HepG2 (cell line): ENCODE results near the gene MAN1A1. TPM values are rescaled to one million over a fixed set of nuclear protein-coding genes. Genes with fewer than 3 reads are reported as not detected.

Source experiments
- ATAC-seq: fragments of 200-7000 bp; cut with Tn5 transposase; 3 replicates; pipeline ENCODE4 v1.9.1; 2020; ENCODE audit warnings: mild to moderate bottlenecking, moderate library complexity
- BruUV-seq: library from RNA; stranded (reverse); fragments of 400-500 nt; replicated peaks from 2 replicates; lab custom pipeline; 2021; lab: Mats Ljungman, UMichigan
- CTCF ChIA-PET: fragments of 300-600 bp; formaldehyde crosslinking; extraction: SDS; loops from one replicate; lab custom pipeline; 2021; ENCODE audit warnings: low total read pairs, inconsistent platforms, low intra/inter-chr PET ratio; lab: Yijun Ruan, JAX
- POLR2A ChIA-PET: fragments of 350-600 bp; sonication (Branson Sonifier 250); formaldehyde crosslinking; loops from one replicate; lab custom pipeline; 2020; ENCODE audit warnings: antibody characterized with exemption, inconsistent platforms; lab: Yijun Ruan, JAX
- DNase-seq: peaks from one replicate; pipeline ENCODE4 v3.0.0-alpha.2; 2015; ENCODE audit warnings: low spot score
- FAIRE-seq: peaks from 3 replicates; lab custom pipeline; 2011; peaks lifted over from hg19 to GRCh38; lab: Jason Lieb, UNC
- H2AFZ ChIP-seq: one replicate; pipeline ENCODE4 v1.6.1; 2011; ENCODE audit warnings: low read length, inconsistent platforms
- H3K27ac ChIP-seq: fragments of 300-600 bp; 3 replicates; pipeline ENCODE4 v1.8.0; 2011; ENCODE audit warnings: mixed run types, mild to moderate bottlenecking, mixed read lengths, low read length, inconsistent platforms; ENCODE audit not compliant: insufficient read depth; ENCODE audit errors: extremely low read length
- H3K27me3 ChIP-seq, 2 experiments: fragments of 200-600 bp in 1 of 2; 2 replicates in 1 of 2; 3 replicates in 1 of 2; pipeline versions ENCODE4 v1.6.0 to v1.8.0; 2011; ENCODE audit warnings: low read length in 2 of 2, mild to moderate bottlenecking in 2 of 2, moderate library complexity in 2 of 2, inconsistent platforms in 1 of 2; ENCODE audit not compliant: insufficient read depth in 2 of 2, control insufficient read depth in 1 of 2
- H3K36me3 ChIP-seq, 2 experiments: fragments of 200-600 bp in 1 of 2; replicated peaks in 1 of 2; 2 replicates in 1 of 2; 3 replicates in 1 of 2; pipeline versions ENCODE4 v1.5.1 to v1.8.0; 2011; ENCODE audit warnings: low read length in 2 of 2, inconsistent platforms in 1 of 2; ENCODE audit not compliant: insufficient read depth in 2 of 2, control insufficient read depth in 1 of 2
- H3K4me1 ChIP-seq: 2 replicates; pipeline ENCODE4 v1.5.1; 2012; ENCODE audit warnings: low read length, inconsistent platforms; ENCODE audit not compliant: insufficient read depth
- H3K4me2 ChIP-seq: 2 replicates; pipeline ENCODE4 v1.6.0; 2011; ENCODE audit warnings: low read depth, low read length, inconsistent platforms
- H3K4me3 ChIP-seq, 3 experiments: fragments of 200-600 bp in 1 of 3; sonication (generic), shearing (Covaris generic) in 1 of 3; replicated peaks in 1 of 3; 2 replicates each; pipeline ENCODE4 v1.5.1; 2011 to 2016; ENCODE audit warnings: low read length in 3 of 3, inconsistent platforms in 2 of 3, low read depth in 2 of 3, mild to moderate bottlenecking in 2 of 3, control low read depth in 1 of 3, mixed read lengths in 1 of 3; ENCODE audit not compliant: insufficient read depth in 1 of 3
- H3K79me2 ChIP-seq: one replicate; pipeline ENCODE4 v1.6.1; 2011; ENCODE audit warnings: low read length, inconsistent platforms; ENCODE audit not compliant: insufficient read depth
- H3K9ac ChIP-seq: 2 replicates; pipeline ENCODE4 v1.6.0; 2011; ENCODE audit warnings: mild to moderate bottlenecking, low read depth, low read length, inconsistent platforms; ENCODE audit not compliant: insufficient read depth
- H3K9me3 ChIP-seq: 2 replicates; pipeline ENCODE4 v1.5.1; 2012; ENCODE audit warnings: mild to moderate bottlenecking, low read length
- H4K20me1 ChIP-seq: 2 replicates; pipeline ENCODE4 v1.6.0; 2011; ENCODE audit warnings: inconsistent platforms, mild to moderate bottlenecking, low read length, moderate library complexity; ENCODE audit not compliant: insufficient read depth
- ATF1 ChIP-seq: IDR thresholded peaks from 2 replicates; pipeline ENCODE4 v1.6.1; 2016; ENCODE audit warnings: mild to moderate bottlenecking, control low read depth
- BORCS8-MEF2B ChIP-seq: sonication (generic); formaldehyde crosslinking; IDR thresholded peaks from 2 replicates; pipeline ENCODE4 v1.8.0; 2022; ENCODE audit warnings: mild to moderate bottlenecking, missing genetic modification reagents
- CCAR2 ChIP-seq: fragments of 200-400 bp; formaldehyde crosslinking; optimal IDR thresholded peaks from 2 replicates; pipeline ENCODE3; 2018; ENCODE audit warnings: low read depth, mild to moderate bottlenecking, low read length, moderate library complexity
- MBD4 ChIP-seq: IDR thresholded peaks from 2 replicates; pipeline ENCODE4 v1.6.1; 2012; ENCODE audit warnings: low read length, inconsistent platforms, borderline replicate concordance
- MXI1 ChIP-seq: IDR thresholded peaks from 3 replicates; pipeline ENCODE4 v1.6.1; 2012; ENCODE audit warnings: low read depth, low read length, inconsistent platforms, borderline replicate concordance
- POLR2G ChIP-seq: fragments of 200-400 bp; formaldehyde crosslinking; IDR thresholded peaks from 2 replicates; pipeline ENCODE4 v1.6.1; 2018; ENCODE audit warnings: mild to moderate bottlenecking, low read depth, low read length, moderate library complexity
- RBM22 ChIP-seq: fragments of 200-400 bp; formaldehyde crosslinking; optimal IDR thresholded peaks from 2 replicates; pipeline ENCODE3; 2017; ENCODE audit warnings: mild to moderate bottlenecking, low read length, moderate library complexity
- SATB2 ChIP-seq: sonication (generic); formaldehyde crosslinking; IDR thresholded peaks from 2 replicates; pipeline ENCODE4 v1.5.0; 2020; ENCODE audit warnings: missing genetic modification reagents
- TARDBP ChIP-seq: sonication (generic); formaldehyde crosslinking; IDR thresholded peaks from 2 replicates; pipeline ENCODE4 v1.8.0; 2022; ENCODE audit warnings: mild to moderate bottlenecking, missing genetic modification reagents
- TRIM24 ChIP-seq: sonication (generic); formaldehyde crosslinking; IDR thresholded peaks from 2 replicates; pipeline ENCODE4 v1.8.0; 2022; ENCODE audit warnings: mild to moderate bottlenecking, missing genetic modification reagents
- ZSCAN30 ChIP-seq: sonication (generic); formaldehyde crosslinking; IDR thresholded peaks from 2 replicates; pipeline ENCODE4 v1.5.0; 2020; ENCODE audit warnings: mild to moderate bottlenecking, missing genetic modification reagents
- WGBS: methylation state at CpG from one replicate; pipeline ENCODE4 v1.1.6; 2017; ENCODE audit warnings: low lambda C conversion rate; 5-methylcytosine and 5-hydroxymethylcytosine counted together
- in situ Hi-C: cut with HindIII; loops from 2 replicates; pipeline ENCODE4 v1.10.0; 2017; ENCODE audit warnings: low pct_unique_long_range_greater_than_20kb; ENCODE audit not compliant: extremely low pct_ligation_motif_present
- intact Hi-C: fragments of 100-400 bp; cut with micrococcal nuclease; formaldehyde crosslinking; loops from one replicate; pipeline ENCODE4 v1.10.0; 2022; ENCODE audit not compliant: unreplicated experiment
- polyA plus RNA-seq, 8 experiments: library from polyadenylated mRNA; depleted of rRNA in 3 of 8; stranded (reverse) in 7 of 8; unstranded in 1 of 8; fragments of >200 nt; fragmentation: Illumina TruSeq in 4 of 8; extraction: Trizol in 4 of 8; gene quantifications; 2 replicates each; pipeline versions ENCODE4 v1.2.1 to v1.2.3, GENCODE V29; 2011 to 2016; ENCODE audit warnings: low read depth in 4 of 8, missing spikeins in 1 of 8, mixed read lengths in 1 of 8; ENCODE audit not compliant: insufficient read depth in 1 of 8
- total RNA-seq, 5 experiments: library from RNA; depleted of rRNA; stranded (reverse); fragments of >200 nt; fragmentation: Illumina TruSeq; extraction: Trizol; gene quantifications; 2 replicates each; pipeline ENCODE4 v1.2.3, GENCODE V29; 2016; ENCODE audit warnings: low read depth in 1 of 5
- TF ChIP-seq, protein P1 (sequence below): sonication (generic); formaldehyde crosslinking; IDR thresholded peaks from 2 replicates; pipeline ENCODE4 v1.4.0; 2020; ENCODE audit warnings: mild to moderate bottlenecking, missing genetic modification reagents
- TF ChIP-seq, protein P2 (sequence below): sonication (generic); formaldehyde crosslinking; IDR thresholded peaks from 2 replicates; pipeline ENCODE4 v1.5.1; 2020; ENCODE audit warnings: missing genetic modification reagents, mild to moderate bottlenecking, borderline replicate concordance

The MAN1A1 gene
- total and polyA plus RNA-seq, 2 of the 13 experiments (the other 11 are each of a cell fraction or from before 2014, with no cell fraction given): 156 to 236 TPM

- no peak overlapping the region for H3K4me3 ChIP-seq
- FAIRE-seq (no peak), DNase-seq (no peak), ATAC-seq (no peak)
- H3K27ac ChIP-seq: no peak overlapping the region
- no TSS peak for BruUV-seq
- no peaks in the 10 kb centered on the region for H3K9me3 ChIP-seq
- H3K27me3 ChIP-seq: no peaks in the 10 kb centered on the region
- CTCF ChIA-PET: no interaction called here
- in situ Hi-C loops: no loop called here
- peaks cover 44% of the 10 kb centered on the region for H3K4me1 ChIP-seq
- H3K9ac ChIP-seq: no peak overlapping the region
- intact Hi-C loops: no loop called here
- 0 out of 2 replicates have a peak, but pooled peaks have one; percentile 34 for TF ChIP-seq ZSCAN30 (CRISPR knock-in tag)
- peak; percentile 60; the same call in 1 of the 2 replicates for TF ChIP-seq MBD4
- TF ChIP-seq POLR2G: 0 out of 2 replicates have a peak, but pooled peaks have one; percentile 27
- peak; percentile 98 for TF ChIP-seq RBM22
- TF ChIP-seq BORCS8-MEF2B (CRISPR knock-in tag): no peak
- POLR2A ChIA-PET: no interaction called here
- H3K79me2 ChIP-seq: peaks cover 96% of the 10 kb centered on the region
- H3K36me3 ChIP-seq: peaks cover 26 to 65% of the 10 kb centered on the region in 2 experiments
- no peak overlapping the region for H3K4me2 ChIP-seq
- over 99% methylated on average over 4 of the region's 4 CpGs for WGBS
- peaks cover 76% of the 10 kb centered on the region for H4K20me1 ChIP-seq
- H2AFZ ChIP-seq: no peak overlapping the region
These were observed 43.1 kb downstream of the MAN1A1 start for GRCh38 chr6:119306396-119306968.

DNA sequence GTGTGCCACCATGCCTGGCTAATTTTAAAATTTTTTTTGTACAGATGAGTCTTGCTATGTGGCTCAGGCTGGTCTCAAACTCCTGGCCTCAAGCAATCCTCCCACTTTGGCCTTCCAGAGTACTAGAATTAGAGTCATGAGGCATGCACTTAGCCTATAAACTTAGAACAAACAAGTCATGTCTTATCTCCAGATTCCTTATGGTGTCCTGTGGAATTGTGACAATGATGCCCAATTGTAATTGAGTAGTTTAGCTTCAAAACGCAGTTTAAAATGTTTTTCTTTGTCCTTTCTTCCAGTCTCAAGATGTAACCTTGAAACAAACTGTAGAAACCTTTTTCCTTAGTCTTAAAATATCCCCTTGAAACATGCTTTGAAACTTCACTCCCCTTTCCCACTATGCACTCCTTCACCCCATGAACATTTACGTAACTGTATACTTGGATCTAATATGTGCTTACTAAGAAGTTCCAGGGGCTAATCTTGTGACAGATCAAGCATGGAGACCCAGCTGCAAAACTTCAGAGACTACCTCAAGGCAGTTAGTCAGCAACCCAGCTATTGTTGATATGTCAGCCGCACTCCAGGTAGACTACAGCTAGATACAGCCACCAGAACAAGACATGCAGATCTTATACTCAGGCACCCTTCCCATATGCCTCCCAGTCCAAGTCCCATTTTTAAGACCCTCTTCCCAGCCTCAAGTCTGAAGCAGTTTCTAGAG lies 46.2 kb downstream of the MAN1A1 start:
- CTCF ChIA-PET: no interaction called here
- H3K36me3 ChIP-seq: peaks cover 33 to 75% of the 10 kb centered on the region in 2 experiments
- TF ChIP-seq CCAR2 (no peak), SATB2 (CRISPR knock-in tag) (no peak), RBM22 (peak; percentile 89), ATF1 (CRISPR knock-in tag) (no peak), TRIM24 (CRISPR knock-in tag) (no peak), TARDBP (CRISPR knock-in tag) (0 out of 2 replicates have a peak, but pooled peaks have one; percentile 10), MXI1 (no peak)
- TF ChIP-seq, protein P1, sequence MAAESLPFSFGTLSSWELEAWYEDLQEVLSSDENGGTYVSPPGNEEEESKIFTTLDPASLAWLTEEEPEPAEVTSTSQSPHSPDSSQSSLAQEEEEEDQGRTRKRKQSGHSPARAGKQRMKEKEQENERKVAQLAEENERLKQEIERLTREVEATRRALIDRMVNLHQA (CRISPR knock-in tag): no peak
- TF ChIP-seq, protein P2, sequence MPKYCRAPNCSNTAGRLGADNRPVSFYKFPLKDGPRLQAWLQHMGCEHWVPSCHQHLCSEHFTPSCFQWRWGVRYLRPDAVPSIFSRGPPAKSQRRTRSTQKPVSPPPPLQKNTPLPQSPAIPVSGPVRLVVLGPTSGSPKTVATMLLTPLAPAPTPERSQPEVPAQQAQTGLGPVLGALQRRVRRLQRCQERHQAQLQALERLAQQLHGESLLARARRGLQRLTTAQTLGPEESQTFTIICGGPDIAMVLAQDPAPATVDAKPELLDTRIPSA (CRISPR knock-in tag): no peak
- TF ChIP-seq, all 625 proteins: peak for 2
- Histone ChIP-seq H3K4me3 (no peak overlapping the region), H2AFZ (no peak overlapping the region), H3K4me2 (no peak overlapping the region), H3K79me2 (peaks cover 86% of the 10 kb centered on the region), H3K27me3 (no peaks in the 10 kb centered on the region), H4K20me1 (peaks cover 53% of the 10 kb centered on the region), H3K9ac (no peak overlapping the region), H3K27ac (no peak overlapping the region), H3K9me3 (no peaks in the 10 kb centered on the region), H3K4me1 (peaks cover 20% of the 10 kb centered on the region)
- DNase-seq (no peak), ATAC-seq (peak; percentile 27; the same call in 2 of the 3 replicates), FAIRE-seq (no peak)
- BruUV-seq: no TSS peak
- intact Hi-C loops (no loop called here), in situ Hi-C loops (no loop called here)
- WGBS: 94% methylated on average over 3 of the region's 3 CpGs
- POLR2A ChIA-PET: no interaction called here
